BJ (cell line): ENCODE results near the gene STK33. TPM values are rescaled to one million over a fixed set of nuclear protein-coding genes. Genes with fewer than 3 reads are reported as not detected.

Experiments
- CTCF ChIA-PET: fragments of 350-600 bp; formaldehyde crosslinking; extraction: SDS; loops from one replicate; lab custom pipeline; 2021; ENCODE audit warnings: antibody characterized with exemption, inconsistent platforms; lab: Yijun Ruan, JAX
- POLR2A ChIA-PET: fragments of 300-600 bp; sonication (Branson Sonifier 250); formaldehyde crosslinking; extraction: SDS; loops from one replicate; lab custom pipeline; 2021; ENCODE audit warnings: antibody characterized with exemption; lab: Charles Lee
- DNase-seq: peaks from one replicate; pipeline ENCODE4 v3.0.0-alpha.2; 2011; ENCODE audit warnings: low read depth
- H3K27me3 ChIP-seq: 2 replicates; pipeline ENCODE4 v1.6.0; 2011; ENCODE audit warnings: low read length; ENCODE audit not compliant: control insufficient read depth, insufficient read depth
- H3K36me3 ChIP-seq: 2 replicates; pipeline ENCODE4 v1.5.1; 2011; ENCODE audit warnings: low read length; ENCODE audit not compliant: control insufficient read depth, insufficient read depth
- H3K4me3 ChIP-seq: 2 replicates; pipeline ENCODE4 v1.5.1; 2011; ENCODE audit warnings: low read depth, mild to moderate bottlenecking, control low read depth, low read length
- CTCF ChIP-seq: IDR thresholded peaks from 2 replicates; pipeline ENCODE4 v1.5.1; 2011; ENCODE audit warnings: low read depth, mild to moderate bottlenecking, control low read depth, inconsistent platforms, low read length, moderate library complexity; ENCODE audit not compliant: insufficient read depth
- polyA plus RNA-seq: library from polyadenylated mRNA; depleted of rRNA; stranded (reverse); fragments of >200 nt; gene quantifications from 2 replicates; pipeline ENCODE4 v1.2.3, GENCODE V29; 2011

The STK33 gene
- polyA plus RNA-seq, 1 experiment = 3.0 TPM

GRCh38 chr11:8373519-8374432 is 220.3 kb downstream of the STK33 start:
- ChIA-PET POLR2A (no interaction called here), CTCF (interaction anchor here (1.3 kb wide), 1 partner anchor 12 kb away, joined by 4 read pairs; no protein-coding TSS in a partner anchor)
- H3K4me3 ChIP-seq = no peak overlapping the region
- DNase-seq = no peak
- no peaks in the 10 kb centered on the region for H3K36me3 ChIP-seq
- TF ChIP-seq CTCF = no peak
- H3K27me3 ChIP-seq = peaks cover 2% of the 10 kb centered on the region; the same call in 1 of the 2 replicates

- DNase-seq = no peak
- TF ChIP-seq CTCF = no peak
- no peaks in the 10 kb centered on the region for H3K36me3 ChIP-seq
- H3K27me3 ChIP-seq = peaks cover 2% of the 10 kb centered on the region; the same call in 1 of the 2 replicates
- no peak overlapping the region for H3K4me3 ChIP-seq
- ChIA-PET POLR2A (no interaction called here), CTCF (no interaction called here)
These were observed 221.2 kb downstream of the STK33 start for GRCh38 chr11:8372641-8373381.

- Histone ChIP-seq H3K4me3 (no peak overlapping the region), H3K27me3 (peaks cover 3% of the 10 kb centered on the region; the same call in 1 of the 2 replicates), H3K36me3 (no peaks in the 10 kb centered on the region)
- CTCF ChIA-PET = no interaction called here
- DNase-seq = no peak
- TF ChIP-seq CTCF = no peak
- POLR2A ChIA-PET = no interaction called here
These were observed 222.5 kb downstream of the STK33 start for GRCh38 chr11:8371516-8371884.

- POLR2A ChIA-PET = no interaction called here
- no peak overlapping the region for H3K4me3 ChIP-seq
- CTCF ChIA-PET = no interaction called here
These were observed 223.1 kb downstream of the STK33 start for GRCh38 chr11:8370812-8371515.

More at GRCh38 chr11:8370812-8371515, 223.1 kb downstream of the STK33 start:
- TF ChIP-seq CTCF = no peak
- peaks cover 7% of the 10 kb centered on the region for H3K27me3 ChIP-seq
- DNase-seq = no peak
- H3K36me3 ChIP-seq = no peaks in the 10 kb centered on the region
